Activated T-helper 1 cell treated with Interleukin-2 at 50 U/mL for 16 hours (primary cell): Measurements from ENCODE around the gene MCC.

Experiments
- DNase-seq: peaks from one replicate; pipeline ENCODE4 v3.0.0-alpha.2; 2020; ENCODE audit warnings: low read depth

MCC gene

DNA sequence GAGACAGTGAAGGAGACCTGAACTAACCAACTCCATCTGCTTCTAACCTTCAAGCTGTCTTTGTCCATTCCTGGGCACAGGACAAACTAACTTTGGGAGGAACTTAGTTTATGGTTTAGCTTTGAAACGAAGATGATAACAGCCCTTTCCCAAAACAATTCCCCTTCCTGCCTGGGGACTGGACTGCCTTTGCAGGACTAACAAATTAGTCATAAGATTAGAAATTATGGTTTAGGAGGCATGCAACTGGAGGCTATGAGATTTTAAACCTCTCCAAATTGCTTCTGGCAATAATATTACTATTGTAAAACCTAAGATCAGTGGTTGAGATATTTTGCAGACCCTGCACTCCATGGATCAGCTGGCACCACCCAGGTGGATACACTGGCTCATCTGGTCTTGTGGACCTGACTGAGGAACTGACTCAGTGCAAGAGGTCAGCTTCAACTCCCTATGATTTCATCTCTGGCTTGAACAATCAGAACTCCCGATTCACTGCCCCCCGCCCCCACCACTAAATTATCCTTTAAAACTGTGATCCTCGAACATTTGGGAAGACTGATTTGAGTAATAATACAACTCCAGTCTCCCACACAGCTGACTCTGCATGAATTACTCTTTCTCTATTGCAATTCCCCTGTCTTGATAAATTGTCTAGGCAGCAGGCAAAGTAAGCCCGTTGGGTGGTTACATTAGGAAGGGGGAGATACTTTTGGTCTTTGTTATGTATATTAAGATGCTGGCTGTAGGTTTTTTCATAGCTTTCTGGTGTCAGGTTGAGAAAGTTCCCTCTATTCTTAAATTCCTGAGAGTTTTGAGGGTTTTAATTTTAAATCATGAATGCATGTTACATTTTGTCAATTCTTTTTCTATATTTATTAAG, 266.7 kb downstream of the MCC start:
- no peak for DNase-seq

GRCh38 chr5:113219695-113220094, 268.6 kb downstream of the MCC start:
- no peak for DNase-seq

- DNase-seq = no peak
Observed at GRCh38 chr5:113218906-113219517, 269.2 kb downstream of the MCC start.

- no peak for DNase-seq
Observed at GRCh38 chr5:113218200-113218599, 270.1 kb downstream of the MCC start.

- DNase-seq = no peak
Observed at GRCh38 chr5:113217619-113218184, 270.6 kb downstream of the MCC start.

DNA sequence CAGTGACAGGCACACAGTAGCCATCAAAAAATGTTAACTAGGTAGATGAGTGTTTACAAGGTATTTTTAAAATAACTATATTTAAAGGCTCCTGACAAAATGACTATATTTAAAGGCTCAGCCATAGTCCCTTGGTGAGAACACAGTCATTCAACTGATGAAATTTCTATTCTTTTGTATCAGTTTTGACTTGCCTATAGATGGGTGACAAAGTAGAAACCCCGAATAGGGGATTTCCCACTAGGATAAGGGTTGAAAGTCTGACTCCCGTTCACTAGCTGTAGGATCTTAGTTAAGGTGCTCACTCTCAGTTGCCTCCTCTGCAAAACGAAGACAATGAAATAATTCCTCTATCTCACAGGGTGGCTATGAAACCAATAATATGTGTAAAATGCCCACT, 271.7 kb downstream of the MCC start:
- DNase-seq = no peak

DNA sequence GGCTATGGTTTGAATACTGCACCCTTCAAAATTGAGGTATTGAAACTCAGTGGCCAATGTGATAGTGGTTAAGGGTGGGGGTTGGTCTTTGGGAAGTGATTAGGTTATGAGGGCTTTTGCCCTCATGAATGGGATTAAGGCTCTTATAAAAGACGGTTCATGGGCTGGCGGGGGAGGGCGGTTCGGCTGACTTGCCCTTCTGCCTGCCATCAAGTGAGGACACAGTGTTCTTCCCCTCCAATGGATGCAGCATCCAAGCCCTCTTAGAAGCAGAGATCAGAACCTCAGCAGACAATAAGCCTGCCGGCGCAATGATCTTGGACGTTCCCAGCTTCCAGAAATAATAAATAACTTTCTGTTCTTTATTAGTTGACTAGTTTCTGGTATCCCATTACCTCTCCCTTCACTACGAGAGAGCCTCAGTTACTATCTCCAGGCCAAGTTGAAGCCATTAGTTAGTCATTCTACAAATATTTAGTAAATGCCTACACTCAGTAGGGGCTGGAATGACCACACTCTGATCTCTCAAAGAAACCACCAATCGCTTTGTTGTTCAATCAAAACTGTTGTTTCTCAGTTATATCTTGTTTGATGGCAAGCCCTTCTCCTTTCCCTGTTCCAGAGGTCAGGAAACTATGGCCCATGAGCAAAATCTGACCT, 272.7 kb downstream of the MCC start:
- no peak for DNase-seq

GRCh38 chr5:113214606-113215323, 273.5 kb downstream of the MCC start:
- DNase-seq = no peak

GRCh38 chr5:113213551-113214425, 274.5 kb downstream of the MCC start:
- no peak for DNase-seq

GRCh38 chr5:113212244-113212920, 275.9 kb downstream of the MCC start:
- DNase-seq = no peak

DNA sequence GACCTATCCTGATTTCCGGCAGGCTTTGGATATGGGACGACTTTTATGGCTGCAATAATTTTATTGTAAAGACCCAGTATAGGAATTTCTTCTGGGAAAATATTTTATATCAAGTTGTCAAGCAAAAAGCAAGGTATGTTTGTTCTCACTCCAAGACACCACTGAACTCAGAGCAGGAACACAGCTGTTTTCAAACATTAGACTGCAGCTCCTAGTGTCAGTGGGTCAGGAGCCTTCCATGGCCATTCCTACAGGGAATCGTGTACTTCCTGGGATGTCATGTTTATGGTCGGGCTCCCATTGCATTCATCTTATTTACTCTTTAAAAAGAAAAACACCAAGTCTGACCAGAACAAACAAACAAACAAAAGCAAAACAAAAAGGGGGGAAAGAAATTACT, 278.8 kb downstream of the MCC start:
- DNase-seq = no peak

DNA sequence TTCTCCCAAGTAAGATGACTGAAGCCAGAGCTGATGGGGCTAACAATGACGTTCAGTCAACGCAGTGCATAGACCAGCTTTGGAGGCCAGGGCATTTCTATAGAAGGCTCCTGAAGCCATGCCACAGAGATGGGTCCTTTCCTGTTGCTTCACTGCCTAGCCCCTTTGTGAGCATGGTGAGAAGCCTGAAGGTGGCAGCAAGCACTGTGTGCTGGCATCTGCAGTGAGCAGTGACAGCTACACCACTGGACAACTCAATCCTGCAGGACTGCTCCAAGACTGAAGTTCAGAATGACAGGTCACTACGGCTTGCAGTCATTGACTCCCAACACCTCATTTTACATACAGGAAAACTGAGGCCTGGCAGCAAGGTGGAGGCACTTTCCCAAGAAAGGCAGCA, 282.4 kb downstream of the MCC start:
- DNase-seq = no peak

DNA sequence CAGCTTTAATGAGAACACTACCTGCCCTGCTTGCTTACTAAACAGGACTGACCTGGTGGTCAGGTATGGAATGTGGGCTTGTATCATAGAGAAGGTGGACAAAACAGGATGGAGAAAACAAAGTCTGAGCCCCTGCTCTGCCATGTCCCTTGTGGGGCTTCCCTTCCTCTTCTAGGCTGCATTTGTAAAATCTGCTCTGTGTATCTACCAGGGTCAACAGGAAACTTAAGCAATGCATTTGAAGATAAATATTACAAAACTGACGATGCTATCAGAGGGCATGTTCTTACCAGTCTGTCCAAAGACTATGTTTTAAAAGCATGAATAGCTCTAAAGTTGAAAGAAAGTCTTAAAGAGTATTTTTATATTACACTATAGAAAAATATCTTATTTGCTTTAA, 282.9 kb downstream of the MCC start:
- no peak for DNase-seq

DNA sequence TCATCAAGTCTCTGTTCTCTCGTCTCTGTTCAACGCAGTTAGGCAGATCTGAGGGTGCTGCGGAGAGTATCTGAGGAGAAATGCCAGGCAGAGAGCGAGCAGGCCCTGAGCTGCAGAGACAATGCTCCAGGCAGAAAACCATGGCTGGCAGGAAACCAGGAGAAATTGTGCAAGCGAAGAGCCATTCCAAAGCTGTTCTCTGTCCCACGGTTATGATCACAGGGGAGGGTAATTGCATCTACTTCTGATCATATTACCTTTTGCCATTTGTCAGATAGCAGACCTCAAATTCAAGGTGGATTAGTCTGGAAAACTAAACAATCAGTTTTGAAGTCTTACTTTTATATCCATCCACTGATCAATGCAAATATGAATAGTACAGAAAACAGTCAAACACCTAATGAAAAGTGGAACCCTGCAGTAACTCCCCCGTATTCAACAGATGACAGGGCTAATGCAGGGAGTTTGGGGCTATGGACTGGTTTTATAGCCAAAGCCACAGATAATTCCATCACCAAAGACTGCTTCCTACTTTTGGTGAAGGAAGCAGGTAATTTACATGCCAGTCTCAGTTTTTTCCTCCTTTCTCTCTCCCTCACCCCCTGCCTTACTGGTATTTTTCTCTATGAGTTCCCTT, 283.6 kb downstream of the MCC start:
- DNase-seq = no peak

GRCh38 chr5:113203916-113204315, 284.3 kb downstream of the MCC start:
- no peak for DNase-seq

- DNase-seq = no peak
Observed at GRCh38 chr5:113202746-113203716, 285.2 kb downstream of the MCC start.

- no peak for DNase-seq
Observed at GRCh38 chr5:113202287-113202686, 286.0 kb downstream of the MCC start.

GRCh38 chr5:113201715-113202114, 286.5 kb downstream of the MCC start:
- DNase-seq = no peak
